ENCODE data around the gene BRD7.

Gene BRD7

GRCh38 chr16:50288920-50289319, 79.9 kb downstream of the BRD7 start:
- DNase-seq (ENCODE audit: low spot score), result no peak

DNA sequence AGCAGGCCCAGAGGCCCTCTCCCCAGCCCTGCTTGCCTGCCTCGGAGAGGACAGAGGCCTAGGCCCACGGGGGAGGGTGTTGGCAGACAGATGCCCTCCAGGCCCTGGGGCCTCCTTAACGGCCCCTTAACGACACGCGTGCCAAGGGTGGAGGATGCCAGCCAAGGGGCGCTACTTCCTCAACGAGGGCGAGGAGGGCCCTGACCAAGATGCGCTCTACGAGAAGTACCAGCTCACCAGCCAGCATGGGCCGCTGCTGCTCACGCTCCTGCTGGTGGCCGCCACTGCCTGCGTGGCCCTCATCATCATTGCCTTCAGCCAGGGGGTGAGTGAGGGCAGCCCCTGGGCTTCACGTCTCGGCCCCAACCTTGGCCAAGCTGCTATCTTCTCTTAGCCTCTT, 80.8 kb downstream of the BRD7 start:
- DNase-seq (ENCODE audit: low spot score), result no peak

DNA sequence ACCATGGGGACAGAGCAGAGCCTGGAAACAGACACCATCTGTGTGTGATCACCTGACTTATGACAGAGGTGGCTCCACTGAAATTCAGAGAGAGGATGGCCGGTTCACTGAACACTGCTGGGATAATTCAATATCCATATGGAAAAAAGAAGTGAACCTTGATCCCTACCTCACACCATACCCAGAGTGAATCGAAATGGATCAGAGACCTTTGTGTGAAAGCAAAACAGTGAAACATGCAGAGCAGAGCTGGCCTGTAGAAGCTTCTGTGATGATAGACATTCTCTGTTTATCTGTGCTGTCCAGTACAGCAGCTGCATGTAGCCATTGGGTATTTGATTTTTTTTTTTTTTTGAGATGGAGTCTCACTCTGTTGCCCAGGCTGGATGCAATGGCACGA, 82.1 kb downstream of the BRD7 start:
- no peak for DNase-seq (ENCODE audit: low spot score)

- peak; percentile 43 for DNase-seq (ENCODE audit: low spot score)
These were observed 83.3 kb downstream of the BRD7 start for GRCh38 chr16:50285406-50286003.

- DNase-seq (ENCODE audit: low spot score), result no peak
These were observed 84.5 kb downstream of the BRD7 start for GRCh38 chr16:50284131-50284911.

- DNase-seq (ENCODE audit: low spot score), result no peak
These were observed 85.7 kb downstream of the BRD7 start for GRCh38 chr16:50282955-50283631.

DNA sequence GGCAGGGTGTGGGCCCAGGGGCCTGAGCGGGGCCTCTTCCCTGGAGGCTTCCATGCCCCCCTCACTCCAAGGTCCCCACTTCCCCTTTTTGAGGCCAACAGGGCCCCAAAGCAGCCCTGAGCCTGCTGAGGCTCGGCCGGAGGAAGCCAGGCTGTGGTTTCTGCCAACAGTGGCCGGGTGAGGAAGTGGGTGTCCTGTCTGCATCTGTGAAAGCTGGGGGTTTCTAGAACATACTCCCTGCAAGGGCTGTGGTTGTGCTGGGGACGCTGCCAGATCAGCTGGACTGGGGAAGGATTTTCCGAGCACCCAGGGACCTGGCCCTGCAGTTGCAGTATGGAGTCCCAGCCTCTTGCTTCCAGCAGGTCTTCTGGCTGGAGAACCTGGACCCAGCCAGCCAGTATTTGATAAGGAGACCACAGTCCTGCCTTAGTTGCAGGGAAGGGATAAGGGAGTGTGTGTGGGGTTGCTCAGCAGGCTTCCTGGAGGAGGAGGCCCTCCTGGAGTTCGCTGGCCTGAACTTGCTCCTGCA, 86.7 kb downstream of the BRD7 start:
- DNase-seq (ENCODE audit: low spot score), result no peak

DNA sequence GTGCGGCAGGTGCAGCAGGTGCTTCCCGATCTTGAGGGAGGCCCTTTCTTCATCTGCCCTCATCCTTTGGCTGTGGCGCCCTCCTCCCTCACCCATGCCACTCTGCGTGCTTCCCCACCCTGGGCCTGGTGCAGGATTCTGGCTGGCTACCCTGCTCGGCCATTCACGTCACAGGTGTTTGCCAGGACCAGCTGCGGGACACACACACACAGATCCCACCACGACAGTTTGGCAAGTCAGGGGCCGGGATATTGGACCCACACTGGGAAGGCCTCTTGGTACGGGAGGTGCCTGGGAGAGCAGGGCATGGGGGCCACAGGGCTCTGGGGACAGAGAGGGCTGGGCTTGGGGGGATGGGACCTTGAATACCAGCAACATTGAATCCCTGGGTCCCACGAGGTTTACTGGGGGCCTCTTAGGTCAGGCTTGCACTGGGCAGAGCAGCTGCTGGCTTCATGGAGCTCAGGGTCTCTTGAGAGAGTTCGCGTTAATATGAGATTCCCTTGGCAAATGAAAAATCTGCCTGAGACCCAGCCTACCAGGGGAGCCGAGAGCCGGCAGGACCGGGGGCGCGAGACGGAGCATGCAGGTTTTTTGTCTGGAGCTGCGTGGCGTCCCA, 87.3 kb downstream of the BRD7 start:
- no peak for DNase-seq (ENCODE audit: low spot score)

GRCh38 chr16:50280932-50281331, 87.9 kb downstream of the BRD7 start:
- no peak for DNase-seq (ENCODE audit: low spot score)

DNA sequence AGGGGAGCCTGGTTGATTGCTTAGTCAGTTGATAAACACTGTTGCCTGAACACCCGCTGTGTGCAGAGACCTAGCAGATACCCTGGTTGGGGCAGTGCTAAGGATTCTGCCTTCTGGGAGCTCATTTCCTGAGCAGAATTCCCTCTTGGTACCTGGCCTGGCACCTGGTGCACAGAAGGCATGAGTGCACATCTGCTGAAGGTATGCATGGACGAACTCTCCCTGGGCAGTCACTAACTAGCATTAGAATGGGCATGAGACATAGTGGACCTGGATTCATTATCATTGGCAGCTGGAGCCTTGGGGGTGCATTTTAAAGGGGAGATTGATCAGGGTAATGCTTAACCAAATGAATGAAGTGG, 89.3 kb downstream of the BRD7 start:
- no peak for DNase-seq (ENCODE audit: low spot score)

DNA sequence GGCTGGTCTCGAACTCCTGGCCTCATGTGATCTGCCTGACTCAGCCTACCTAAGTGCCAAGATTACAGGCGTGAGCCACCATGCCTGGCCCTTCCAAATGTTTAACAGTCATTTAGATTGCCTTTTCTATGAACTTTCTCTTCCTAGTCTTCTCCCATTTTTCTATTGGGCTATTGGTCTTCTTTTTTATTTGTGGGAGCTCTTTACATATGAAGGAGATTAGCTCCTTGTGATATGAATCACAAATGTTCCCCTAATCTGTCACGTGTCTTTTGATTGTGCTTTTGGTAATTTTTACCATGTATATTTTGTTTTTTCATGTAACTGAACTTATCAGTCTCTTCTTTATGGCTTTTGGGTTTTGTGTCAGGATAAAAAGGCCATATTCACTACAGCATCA, 90.5 kb downstream of the BRD7 start:
- DNase-seq (ENCODE audit: low spot score), result no peak

- DNase-seq (ENCODE audit: low spot score), result no peak
These were observed 91.8 kb downstream of the BRD7 start for GRCh38 chr16:50276801-50277555.

DNA sequence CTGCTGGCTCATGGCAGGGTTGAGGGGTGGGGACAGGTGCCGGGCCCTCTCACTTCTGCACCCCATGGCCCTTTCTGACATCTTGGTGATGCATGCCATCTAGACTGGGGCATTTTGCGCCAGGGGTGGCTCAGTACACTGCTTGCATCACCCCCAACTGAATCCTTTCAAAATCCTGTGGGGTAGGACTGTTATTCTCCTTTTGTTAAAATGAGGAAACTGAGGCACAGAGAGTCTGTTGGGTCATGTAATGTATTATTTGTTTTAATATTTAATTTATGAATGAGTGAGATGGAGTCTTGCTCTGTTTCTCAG, 92.5 kb downstream of the BRD7 start:
- no peak for DNase-seq (ENCODE audit: low spot score)

DNA sequence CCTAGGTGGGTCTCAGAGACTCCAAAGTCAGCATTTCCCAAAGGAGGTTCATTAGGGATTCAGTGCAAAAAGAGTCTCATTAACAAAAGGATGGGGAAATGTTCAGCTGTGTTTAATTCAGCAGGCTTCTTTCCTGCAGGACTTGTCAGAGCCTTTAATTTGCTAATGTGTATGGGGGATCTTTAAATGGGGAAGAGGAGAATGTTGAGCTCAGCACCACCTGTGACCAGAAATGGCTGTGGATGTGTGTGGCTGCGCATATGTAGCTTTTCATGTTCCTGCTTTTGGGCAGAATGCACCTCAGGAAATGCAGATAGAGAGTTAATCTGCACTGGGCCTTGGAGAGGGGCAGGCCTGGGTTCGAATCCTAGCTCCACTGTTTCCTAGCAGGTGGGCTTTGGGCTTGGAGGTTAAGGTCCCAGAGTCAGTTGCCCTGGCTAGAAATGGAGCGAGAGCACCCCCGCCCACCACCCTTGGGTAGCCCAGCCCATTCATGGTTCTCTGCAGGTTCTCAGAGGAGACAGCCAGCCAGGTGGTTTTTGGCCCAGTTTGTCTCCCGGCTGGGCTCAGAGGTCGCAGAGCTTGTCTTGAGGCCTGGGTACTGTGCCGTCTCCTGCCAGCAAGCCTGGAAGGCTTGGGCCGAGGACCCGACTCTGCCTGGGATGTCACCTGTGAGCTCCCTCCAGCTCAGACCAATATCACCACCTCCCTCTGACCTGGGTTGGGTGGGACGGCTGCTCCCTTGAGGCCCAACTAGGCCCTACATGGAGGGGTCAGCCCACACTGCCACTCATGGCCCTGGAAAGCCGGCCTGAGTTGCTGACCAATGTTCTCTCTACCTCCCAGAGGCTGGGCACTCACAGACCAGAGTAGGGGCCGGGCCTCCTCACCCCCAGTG, 93.1 kb downstream of the BRD7 start:
- DNase-seq (ENCODE audit: low spot score), result no peak

GRCh38 chr16:50275098-50275415, 93.7 kb downstream of the BRD7 start:
- no peak for DNase-seq (ENCODE audit: low spot score)

DNA sequence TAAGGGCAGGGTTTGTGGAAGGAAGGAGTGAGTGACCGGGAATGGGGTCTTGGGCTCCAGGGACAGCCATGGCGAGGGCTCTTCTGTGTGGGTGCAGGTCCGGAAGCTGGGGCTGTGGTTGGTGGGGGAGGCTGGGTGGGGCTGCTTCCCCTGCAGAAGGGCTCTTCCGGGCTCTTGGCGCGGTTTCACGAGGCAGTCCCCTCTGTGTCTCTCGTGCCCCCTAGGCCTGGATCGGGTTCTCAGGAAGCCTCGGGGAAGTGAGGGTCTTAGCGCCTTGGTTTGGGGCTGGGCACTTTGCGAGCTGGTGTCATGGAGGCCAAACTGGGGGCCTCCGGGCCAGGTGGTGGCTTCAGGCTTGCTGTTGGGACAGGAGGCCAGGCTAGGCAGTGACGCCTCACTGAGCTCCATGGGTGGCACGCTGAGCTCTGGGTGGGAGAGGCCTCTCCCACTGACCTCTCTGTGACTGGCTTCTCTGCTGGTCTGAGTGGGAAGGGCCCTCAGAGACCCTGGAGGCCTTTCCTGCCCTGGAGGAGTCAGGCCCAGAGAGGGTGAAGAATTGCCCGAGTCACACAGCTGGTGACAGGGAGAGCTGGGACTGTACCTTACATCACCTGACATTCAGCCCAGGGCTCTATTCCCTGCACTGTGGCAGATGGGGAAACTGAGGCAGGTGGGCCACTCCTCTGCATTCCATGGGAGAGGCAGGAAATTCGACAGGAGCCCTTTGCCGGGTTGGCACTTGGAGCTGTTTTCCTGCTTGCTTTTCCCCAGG, 94.3 kb downstream of the BRD7 start:
- DNase-seq (ENCODE audit: low spot score), result no peak

- no peak for DNase-seq (ENCODE audit: low spot score)
These were observed 94.9 kb downstream of the BRD7 start for GRCh38 chr16:50273888-50274325.

GRCh38 chr16:50273382-50273690, 95.5 kb downstream of the BRD7 start:
- no peak for DNase-seq (ENCODE audit: low spot score)

DNA sequence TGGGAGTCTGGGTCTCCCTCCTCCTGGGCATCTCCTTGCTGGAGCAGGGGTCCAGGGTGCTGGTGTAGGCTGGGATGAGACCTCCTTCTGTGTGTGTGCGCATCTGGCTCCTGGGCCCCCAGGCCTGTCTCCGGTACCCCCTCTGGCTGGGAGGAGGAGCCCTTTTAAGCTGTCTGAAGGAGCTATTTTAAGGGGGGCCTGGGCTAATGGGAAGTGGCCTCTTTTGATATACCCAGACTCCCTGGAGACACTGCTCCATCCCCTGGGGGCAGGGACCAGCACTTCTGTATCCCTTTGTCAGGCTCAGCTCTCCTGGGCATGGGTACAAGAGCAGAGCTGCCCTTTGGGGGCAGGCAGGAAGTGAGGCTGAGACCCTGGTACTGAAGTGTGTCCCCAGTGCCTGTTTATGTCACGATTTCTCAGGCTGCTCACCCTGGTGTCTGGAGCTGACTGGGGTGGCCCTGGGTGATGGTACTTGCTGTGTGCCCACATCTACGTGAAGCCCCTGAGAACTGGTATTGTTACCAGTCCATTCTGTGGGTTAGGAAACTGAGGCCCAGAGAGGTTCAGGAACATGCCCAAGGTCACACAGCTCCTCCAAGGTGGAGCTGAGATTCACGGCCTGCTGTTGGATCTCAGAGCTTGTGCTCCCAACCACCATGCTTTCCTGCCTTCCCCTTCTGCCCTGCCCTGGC, 96.0 kb downstream of the BRD7 start:
- no peak for DNase-seq (ENCODE audit: low spot score)

DNA sequence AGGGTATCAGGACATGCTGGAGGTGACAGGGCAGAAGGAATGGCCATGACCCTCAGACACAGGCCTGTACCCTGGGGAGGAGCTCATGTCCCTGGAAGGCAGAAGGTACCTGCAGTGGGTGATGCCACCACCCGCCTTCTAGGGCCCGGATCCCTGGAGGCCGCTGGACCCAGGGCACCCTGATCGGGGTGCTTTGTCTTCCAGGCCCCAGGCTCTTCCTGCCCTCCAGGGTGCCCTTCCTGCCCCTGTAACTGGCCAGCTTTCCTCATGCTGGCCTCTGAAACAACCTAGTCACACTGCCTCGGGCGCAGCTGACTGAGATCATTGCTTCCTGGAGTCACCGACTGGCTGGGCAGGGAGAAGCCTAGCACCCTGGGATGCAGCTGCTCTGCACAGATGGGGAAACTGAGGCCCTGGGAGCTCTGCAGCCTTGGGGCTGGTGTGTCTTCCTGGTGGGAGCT, 96.6 kb downstream of the BRD7 start:
- DNase-seq (ENCODE audit: low spot score), result no peak
